ENCODE results near the gene C11orf21.

DNA sequence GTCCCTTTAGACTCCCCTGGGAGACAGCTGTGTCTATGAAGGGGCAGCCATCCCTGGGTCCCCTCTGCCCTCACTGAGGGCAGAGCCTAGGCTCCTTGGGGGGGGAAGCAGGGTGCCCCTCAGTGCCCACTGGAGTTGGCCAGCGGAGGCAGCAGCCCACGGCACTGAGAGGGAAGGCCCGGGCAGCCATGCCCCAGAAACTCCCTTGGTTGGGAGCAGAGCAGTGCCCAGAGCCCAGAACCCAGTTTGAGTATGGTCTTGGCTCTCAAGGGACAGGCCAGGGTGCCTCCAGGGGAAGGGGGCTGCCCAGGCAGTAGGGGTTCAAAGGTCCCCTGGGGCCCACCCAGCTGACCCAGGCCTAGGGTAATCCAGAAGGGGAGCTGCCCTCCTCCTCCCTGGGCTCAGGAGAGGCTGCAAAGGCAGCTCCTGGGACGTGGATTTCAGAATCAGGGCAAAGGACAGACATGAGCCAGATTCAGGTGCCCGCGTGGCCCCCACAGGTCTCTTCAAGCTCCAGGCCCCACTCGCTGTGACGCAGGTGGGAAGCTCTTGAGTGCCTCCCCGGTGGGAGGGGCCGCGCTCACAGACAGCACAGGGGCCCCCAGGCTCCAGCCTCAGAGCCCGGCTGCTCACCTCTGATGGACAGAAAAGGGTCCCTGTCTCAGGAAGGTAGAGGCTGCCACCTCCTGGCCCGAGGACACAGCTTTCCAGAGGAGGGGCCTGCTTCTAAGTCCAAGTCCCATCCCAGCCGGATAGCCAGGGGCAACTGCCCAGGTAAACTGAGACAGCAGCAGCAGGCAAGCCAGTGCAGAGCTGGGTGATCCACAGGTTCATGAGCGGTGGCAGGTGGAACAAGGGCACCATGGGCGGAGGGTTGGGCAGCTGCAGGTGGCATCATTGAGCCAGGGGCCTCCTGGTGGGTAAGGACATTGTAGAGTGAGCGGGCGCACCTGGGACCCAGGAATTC is 2.6 kb downstream of the C11orf21 start:
- TF ChIP-seq, protein P1, sequence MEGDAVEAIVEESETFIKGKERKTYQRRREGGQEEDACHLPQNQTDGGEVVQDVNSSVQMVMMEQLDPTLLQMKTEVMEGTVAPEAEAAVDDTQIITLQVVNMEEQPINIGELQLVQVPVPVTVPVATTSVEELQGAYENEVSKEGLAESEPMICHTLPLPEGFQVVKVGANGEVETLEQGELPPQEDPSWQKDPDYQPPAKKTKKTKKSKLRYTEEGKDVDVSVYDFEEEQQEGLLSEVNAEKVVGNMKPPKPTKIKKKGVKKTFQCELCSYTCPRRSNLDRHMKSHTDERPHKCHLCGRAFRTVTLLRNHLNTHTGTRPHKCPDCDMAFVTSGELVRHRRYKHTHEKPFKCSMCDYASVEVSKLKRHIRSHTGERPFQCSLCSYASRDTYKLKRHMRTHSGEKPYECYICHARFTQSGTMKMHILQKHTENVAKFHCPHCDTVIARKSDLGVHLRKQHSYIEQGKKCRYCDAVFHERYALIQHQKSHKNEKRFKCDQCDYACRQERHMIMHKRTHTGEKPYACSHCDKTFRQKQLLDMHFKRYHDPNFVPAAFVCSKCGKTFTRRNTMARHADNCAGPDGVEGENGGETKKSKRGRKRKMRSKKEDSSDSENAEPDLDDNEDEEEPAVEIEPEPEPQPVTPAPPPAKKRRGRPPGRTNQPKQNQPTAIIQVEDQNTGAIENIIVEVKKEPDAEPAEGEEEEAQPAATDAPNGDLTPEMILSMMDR (conservative IDR thresholded peaks at IDR 0.05; ENCODE audit: low read length) = peak; percentile 52
- no peak for TF ChIP-seq EZH2phosphoT487 (IDR thresholded peaks at IDR 0.05; ENCODE audit: borderline replicate concordance)
